Suprapubic skin (tissue), 4 donors: ENCODE measurements around the gene FAM200A.

Experiments used
- POLR2A ChIP-seq, 2 donors: fragments of 450-650 bp; IDR thresholded peaks; one replicate each; pipeline ENCODE4 v1.6.1; 2017; ENCODE audit warnings: antibody characterized with exemption in 2 of 2, mild to moderate bottlenecking in 2 of 2, moderate library complexity in 2 of 2
- POLR2AphosphoS5 ChIP-seq, 3 donors: sonication (generic); formaldehyde crosslinking; IDR thresholded peaks; one replicate each; pipeline ENCODE4 v1.6.1; 2017; ENCODE audit warnings: antibody characterized with exemption in 3 of 3
- TF ChIP-seq, protein P1 (sequence below), 2 donors: fragments of 200-600 bp in 1 of 2; fragments of 450-650 bp in 1 of 2; sonication (generic) in 1 of 2; IDR thresholded peaks; one replicate each; pipeline ENCODE4 v1.5.1; 2016 to 2019; ENCODE audit warnings: antibody characterized with exemption in 2 of 2, mild to moderate bottlenecking in 1 of 2, moderate library complexity in 1 of 2

DNA sequence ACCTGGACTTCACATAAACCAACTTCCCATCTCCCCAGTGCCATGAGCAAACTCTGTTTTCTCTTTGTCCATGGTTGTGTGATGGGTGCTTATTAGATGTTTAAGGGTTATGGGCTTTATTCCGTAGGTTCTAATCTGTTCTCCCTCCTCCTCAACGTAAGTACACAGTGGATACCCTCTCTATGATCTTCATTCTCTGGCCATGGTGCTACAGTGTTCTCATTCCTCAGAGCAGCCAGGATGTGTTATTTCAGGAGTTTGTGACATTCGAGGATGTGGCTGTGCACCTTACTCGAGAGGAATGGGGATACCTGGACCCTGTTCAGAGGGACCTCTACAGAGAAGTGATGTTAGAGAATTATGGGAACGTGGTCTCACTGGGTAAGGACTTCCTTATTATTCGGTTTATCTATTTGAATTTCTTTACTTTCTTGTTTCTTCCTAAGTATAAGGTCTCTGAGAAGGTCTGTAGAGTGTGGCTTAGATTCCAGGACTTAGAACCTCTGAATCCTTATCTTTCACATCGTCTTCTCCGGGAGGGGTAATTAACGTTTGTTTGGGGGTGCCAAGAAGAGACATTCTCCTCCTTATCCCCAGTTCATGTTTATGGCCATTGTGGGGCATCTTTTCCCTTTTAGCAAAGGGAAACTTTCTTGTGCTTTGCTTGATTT is 10.3 kb upstream of the FAM200A start:
- TF ChIP-seq, protein P1, sequence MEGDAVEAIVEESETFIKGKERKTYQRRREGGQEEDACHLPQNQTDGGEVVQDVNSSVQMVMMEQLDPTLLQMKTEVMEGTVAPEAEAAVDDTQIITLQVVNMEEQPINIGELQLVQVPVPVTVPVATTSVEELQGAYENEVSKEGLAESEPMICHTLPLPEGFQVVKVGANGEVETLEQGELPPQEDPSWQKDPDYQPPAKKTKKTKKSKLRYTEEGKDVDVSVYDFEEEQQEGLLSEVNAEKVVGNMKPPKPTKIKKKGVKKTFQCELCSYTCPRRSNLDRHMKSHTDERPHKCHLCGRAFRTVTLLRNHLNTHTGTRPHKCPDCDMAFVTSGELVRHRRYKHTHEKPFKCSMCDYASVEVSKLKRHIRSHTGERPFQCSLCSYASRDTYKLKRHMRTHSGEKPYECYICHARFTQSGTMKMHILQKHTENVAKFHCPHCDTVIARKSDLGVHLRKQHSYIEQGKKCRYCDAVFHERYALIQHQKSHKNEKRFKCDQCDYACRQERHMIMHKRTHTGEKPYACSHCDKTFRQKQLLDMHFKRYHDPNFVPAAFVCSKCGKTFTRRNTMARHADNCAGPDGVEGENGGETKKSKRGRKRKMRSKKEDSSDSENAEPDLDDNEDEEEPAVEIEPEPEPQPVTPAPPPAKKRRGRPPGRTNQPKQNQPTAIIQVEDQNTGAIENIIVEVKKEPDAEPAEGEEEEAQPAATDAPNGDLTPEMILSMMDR (IDR thresholded peaks at IDR 0.05), result no peak
- no peak for TF ChIP-seq POLR2A (IDR thresholded peaks at IDR 0.05)
- TF ChIP-seq POLR2AphosphoS5 (IDR thresholded peaks at IDR 0.05), result no peak
